ENCODE results near the gene GCN1.

- TF ChIP-seq CTCF (IDR thresholded peaks at IDR 0.05) (no peak), POLR2AphosphoS5 (IDR thresholded peaks at IDR 0.05) (no peak)
Measured at GRCh38 chr12:120229071-120229486, 34.6 kb upstream of the GCN1 start.

Measured in upper lobe of left lung (tissue), 4 donors.